Tibial artery (tissue), 4 donors: Measurements from ENCODE around the gene PRLH.
A peak's percentile ranks its signal among the peaks of the same experiment; 100 is the strongest.

Experiments used
- DNase-seq, 2 donors: peaks; one replicate each; pipeline ENCODE4 v3.0.0-alpha.2; 2019
- H3K27ac ChIP-seq, 2 donors: fragments of 200-600 bp; sonication (generic) in 1 of 2; 1 replicate in 1 of 2; 2 replicates in 1 of 2; pipeline ENCODE4 v1.5.1; 2018 to 2019; ENCODE audit warnings: mild to moderate bottlenecking in 1 of 2
- H3K27me3 ChIP-seq, 2 donors: fragments of 200-600 bp; sonication (generic) in 1 of 2; one replicate each; pipeline versions ENCODE4 v1.5.1 to v1.6.0; 2016 to 2019
- H3K36me3 ChIP-seq, 3 donors: fragments of 200-600 bp; sonication (generic) in 2 of 3; one replicate each; pipeline ENCODE4 v1.5.1; 2016 to 2019; ENCODE audit warnings: mild to moderate bottlenecking in 2 of 3
- H3K4me1 ChIP-seq, 4 donors: fragments of 200-600 bp; sonication (generic) in 2 of 4; 1 replicate in 3 of 4; 2 replicates in 1 of 4; pipeline ENCODE4 v1.5.1; 2016 to 2019
- H3K4me3 ChIP-seq, 2 donors: fragments of 200-600 bp; sonication (generic) in 1 of 2; 1 replicate in 1 of 2; 2 replicates in 1 of 2; pipeline ENCODE4 v1.5.1; 2018 to 2019; ENCODE audit warnings: mild to moderate bottlenecking in 2 of 2
- H3K9me3 ChIP-seq, 3 donors: fragments of 200-600 bp; sonication (generic) in 1 of 3; one replicate each; pipeline ENCODE4 v1.5.1; 2016 to 2019
- intact Hi-C: fragments of 100-400 bp; cut with DNase I; formaldehyde crosslinking; loops from one replicate; pipeline ENCODE4 v1.15.0; 2023; ENCODE audit warnings: low total_unique reads
- TF ChIP-seq, protein P1 (sequence below), 2 experiments: fragments of 200-600 bp in 1 of 2; fragments of 450-650 bp in 1 of 2; IDR thresholded peaks; one replicate each; pipeline ENCODE4 v1.5.1; 2017 to 2019; ENCODE audit warnings: antibody characterized with exemption in 2 of 2, mild to moderate bottlenecking in 1 of 2, moderate library complexity in 1 of 2

Gene PRLH

DNA sequence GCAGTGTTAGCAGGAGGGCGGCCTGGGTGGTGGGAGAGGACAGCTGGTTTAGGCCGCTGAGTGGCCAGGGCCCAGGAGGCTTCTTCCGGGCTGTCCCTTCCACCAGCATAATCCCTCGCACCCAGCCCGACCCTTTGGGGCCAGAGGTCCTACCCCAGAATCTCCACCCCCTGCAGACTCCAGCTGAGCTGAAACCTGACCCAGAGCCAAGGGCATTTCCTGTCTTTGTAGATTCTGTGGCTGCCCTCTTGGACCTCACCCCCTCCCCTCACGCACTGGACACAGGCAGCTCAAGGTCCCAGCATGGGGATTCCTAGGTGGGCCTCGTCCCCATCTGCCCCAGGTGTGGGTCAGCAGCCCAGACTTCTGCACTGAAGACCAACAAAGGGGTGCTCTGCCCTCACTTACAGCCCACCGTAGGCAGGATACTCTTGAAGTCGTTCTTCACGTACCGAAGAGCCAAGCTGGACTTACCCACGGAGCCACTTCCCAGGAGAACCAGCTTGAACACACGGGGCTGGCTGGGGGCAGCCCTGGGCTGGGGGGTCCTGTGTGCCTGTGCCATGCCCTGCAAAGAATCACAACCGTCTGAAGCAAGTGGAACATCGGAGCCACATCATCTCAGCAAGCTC is 19.3 kb downstream of the PRLH start:
- no peaks in the 10 kb centered on the region for H3K27me3 ChIP-seq
- peaks cover 0 to 25% (median 19%) of the 10 kb centered on the region in 4 donors for H3K4me1 ChIP-seq
- H3K27ac ChIP-seq, result no peak overlapping the region
- no peak overlapping the region for H3K4me3 ChIP-seq
- no peaks in the 10 kb centered on the region for H3K9me3 ChIP-seq
- intact Hi-C loops, result loop anchor here (2.0 kb wide), 1 partner anchor 161 kb away; no protein-coding TSS in a partner anchor
- H3K36me3 ChIP-seq, result no peaks in the 10 kb centered on the region
- TF ChIP-seq, protein P1, sequence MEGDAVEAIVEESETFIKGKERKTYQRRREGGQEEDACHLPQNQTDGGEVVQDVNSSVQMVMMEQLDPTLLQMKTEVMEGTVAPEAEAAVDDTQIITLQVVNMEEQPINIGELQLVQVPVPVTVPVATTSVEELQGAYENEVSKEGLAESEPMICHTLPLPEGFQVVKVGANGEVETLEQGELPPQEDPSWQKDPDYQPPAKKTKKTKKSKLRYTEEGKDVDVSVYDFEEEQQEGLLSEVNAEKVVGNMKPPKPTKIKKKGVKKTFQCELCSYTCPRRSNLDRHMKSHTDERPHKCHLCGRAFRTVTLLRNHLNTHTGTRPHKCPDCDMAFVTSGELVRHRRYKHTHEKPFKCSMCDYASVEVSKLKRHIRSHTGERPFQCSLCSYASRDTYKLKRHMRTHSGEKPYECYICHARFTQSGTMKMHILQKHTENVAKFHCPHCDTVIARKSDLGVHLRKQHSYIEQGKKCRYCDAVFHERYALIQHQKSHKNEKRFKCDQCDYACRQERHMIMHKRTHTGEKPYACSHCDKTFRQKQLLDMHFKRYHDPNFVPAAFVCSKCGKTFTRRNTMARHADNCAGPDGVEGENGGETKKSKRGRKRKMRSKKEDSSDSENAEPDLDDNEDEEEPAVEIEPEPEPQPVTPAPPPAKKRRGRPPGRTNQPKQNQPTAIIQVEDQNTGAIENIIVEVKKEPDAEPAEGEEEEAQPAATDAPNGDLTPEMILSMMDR (IDR thresholded peaks at IDR 0.05), result no peak
- DNase-seq, result no peak

DNA sequence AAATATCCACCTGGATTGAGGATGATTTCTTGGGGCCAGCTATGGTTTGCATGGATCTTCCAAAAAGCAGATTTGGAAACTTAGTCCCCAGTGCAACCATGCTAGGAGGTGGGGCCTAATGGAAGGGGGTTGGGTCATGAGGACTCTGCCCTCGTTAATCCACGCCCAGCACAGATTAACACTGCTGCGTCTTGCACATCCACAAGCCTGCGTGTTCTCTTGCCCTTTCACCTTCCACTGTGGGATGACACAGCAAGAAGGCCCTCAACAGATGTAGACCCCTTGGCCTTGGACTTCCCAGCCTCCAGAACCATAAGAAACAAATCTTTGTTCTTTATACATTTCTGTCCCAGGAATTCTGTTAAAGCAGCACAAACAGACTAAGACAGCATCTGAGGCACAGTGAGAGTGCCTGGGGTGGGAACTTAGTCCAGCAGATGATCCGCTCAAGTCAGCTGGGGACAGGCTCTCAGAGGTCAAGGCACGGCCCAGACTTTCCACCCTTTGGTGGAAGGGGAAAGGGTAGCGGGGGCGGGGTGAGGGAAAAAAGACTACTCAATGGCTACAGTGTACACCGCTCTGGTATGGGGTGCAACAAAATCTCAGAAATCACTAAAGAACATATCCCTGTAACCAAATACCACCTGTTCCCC is 21.8 kb downstream of the PRLH start:
- TF ChIP-seq, protein P1 (IDR thresholded peaks at IDR 0.05), result no peak
- DNase-seq, result peak in 1 of 2 donors; percentile 5
- Histone ChIP-seq H3K9me3 (no peaks in the 10 kb centered on the region), H3K4me3 (no peak overlapping the region), H3K36me3 (no peaks in the 10 kb centered on the region), H3K27ac (no peak overlapping the region), H3K4me1 (peaks cover 5 to 22% (median 16%) of the 10 kb centered on the region in 4 donors), H3K27me3 (no peaks in the 10 kb centered on the region)
- intact Hi-C loops, result no loop called here

DNA sequence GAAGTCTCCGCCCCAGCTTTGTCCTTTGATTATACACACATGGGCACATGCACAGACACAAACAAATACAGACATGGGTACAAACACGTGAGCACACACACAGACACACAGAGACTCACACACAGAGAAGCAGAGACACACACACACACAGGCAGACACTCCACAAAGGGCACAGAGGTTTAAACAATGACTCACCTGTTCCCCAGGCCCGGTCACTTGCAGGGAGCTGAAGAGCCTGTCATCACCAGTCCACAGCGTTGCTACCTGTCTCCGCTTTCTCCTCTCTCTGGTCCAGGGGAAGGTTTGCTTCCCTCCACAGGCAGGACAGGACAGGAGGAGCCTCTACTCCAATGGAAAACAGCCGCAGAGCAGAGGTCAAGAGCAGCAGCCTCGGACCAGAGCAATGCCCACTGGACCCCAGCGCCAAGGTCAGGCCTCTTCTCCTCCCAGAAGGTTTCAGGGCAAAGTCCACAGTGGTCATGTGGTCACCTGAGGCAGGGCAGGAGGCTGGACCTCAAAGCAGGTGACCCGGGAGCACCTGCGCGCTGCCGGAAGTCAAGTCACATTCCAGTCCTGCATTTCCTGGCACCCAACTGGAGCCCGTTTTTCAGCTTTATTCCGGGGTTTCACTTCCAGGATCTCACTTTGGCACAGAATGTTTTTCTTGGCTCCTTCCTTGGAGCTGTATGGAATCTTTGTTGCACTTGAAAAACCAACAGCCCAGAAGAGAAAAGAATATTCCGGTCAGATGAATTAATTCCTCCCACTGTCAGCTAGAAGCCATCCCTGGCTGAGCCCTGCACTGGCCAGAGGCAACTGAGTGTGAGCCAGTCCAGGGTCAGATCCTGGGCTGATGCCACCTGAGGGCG is 24.1 kb downstream of the PRLH start, which contains the start of gene RAB17:
Gene RAB17 (minus strand): TSS at position 463 of the 869 bp plus-strand sequence. CDS start 4,580 bp downstream, outside the sequence.
- intact Hi-C loops, result no loop called here
- H3K4me3 ChIP-seq, result no peak within 1 kb of the TSS

DNA sequence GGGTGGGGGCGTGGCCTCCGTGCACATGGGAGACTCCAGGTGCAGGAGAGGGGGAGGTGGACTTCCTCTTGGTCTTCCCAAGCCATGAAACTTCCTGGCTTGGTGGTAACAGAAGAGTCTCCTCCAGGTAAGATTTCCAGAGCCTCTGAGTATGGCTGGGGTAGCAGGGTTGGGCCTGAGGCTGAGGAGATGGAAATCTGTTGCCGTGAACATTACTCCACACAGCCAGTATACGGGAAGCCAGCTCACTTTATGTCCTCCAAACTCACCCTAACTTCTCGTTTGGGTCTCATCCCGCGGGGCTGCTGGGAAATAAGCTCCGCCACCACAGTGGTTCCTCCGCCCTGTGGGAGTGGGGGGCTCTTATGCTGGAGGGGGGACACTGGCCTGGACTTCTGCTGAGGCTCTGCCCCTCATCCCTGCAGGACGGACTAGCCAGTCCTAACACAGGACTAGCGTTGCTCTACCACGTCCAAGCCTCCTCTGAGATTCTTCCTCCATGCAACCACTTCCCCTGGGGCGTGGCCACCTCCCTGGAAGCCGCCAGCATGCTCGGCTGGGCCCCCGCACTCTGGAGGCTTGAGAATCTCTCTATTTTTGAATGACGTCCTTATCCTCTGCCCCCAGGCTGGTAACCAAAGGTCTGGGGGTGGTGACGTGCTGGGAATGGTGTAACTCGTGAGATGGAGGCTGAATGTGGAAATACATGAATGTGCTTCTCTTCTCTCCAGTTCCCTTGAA is 24.9 kb downstream of the PRLH start:
- DNase-seq, result no peak
- intact Hi-C loops, result no loop called here
- TF ChIP-seq, protein P1 (IDR thresholded peaks at IDR 0.05), result no peak
- Histone ChIP-seq H3K27ac (peak overlapping the region; percentile 1 to 16), H3K9me3 (no peaks in the 10 kb centered on the region), H3K4me3 (no peak overlapping the region), H3K27me3 (no peaks in the 10 kb centered on the region), H3K4me1 (peaks cover 5 to 48% (median 40%) of the 10 kb centered on the region in 4 donors), H3K36me3 (no peaks in the 10 kb centered on the region)

More for the DNA sequence above, 24.1 kb downstream of the PRLH start, which contains the start of gene RAB17:
- Histone ChIP-seq H3K36me3 (no peaks in the 10 kb centered on the region), H3K4me1 (peaks cover 5 to 45% (median 37%) of the 10 kb centered on the region in 4 donors), H3K27ac (peak within 1 kb of the TSS; percentile 1 to 16), H3K9me3 (no peaks in the 10 kb centered on the region), H3K27me3 (no peaks in the 10 kb centered on the region)
- TF ChIP-seq, protein P1 (IDR thresholded peaks at IDR 0.05), result no peak
- DNase-seq, result no peak

DNA sequence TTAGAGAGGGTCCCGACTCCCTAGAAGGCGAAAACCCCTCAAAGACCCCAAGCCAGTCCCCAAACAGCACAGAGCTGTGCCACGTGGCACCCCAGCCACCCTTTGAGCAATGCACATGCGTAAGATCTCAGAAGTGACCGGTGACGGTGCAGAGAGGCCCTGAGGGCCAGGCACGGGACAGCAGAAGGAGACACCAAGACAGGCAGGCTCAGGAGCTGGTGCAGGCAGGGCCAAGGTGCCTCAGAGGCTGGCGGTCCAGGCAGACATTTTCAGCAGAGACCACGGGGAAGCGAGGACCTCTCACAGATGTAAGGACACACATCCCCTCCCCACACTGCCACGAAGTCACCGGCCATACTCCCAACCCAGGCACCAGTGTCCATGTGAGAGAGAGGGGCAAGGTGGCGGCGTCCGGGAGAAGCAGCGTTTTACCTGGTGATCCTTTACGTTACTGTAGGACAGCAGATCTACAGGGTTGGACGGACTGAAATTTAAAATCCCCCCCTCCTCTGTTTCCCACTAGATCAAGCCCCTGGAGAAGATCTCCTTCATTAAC is 26.1 kb downstream of the PRLH start:
- Histone ChIP-seq H3K27ac (peak overlapping the region; percentile 80 to 97), H3K27me3 (no peaks in the 10 kb centered on the region), H3K4me3 (no peak overlapping the region), H3K9me3 (no peaks in the 10 kb centered on the region), H3K36me3 (no peaks in the 10 kb centered on the region), H3K4me1 (peaks cover 5 to 48% (median 40%) of the 10 kb centered on the region in 4 donors)
- TF ChIP-seq, protein P1 (IDR thresholded peaks at IDR 0.05), result no peak
- intact Hi-C loops, result no loop called here
- no peak for DNase-seq
